H9 (cell line): Measurements from ENCODE around the gene TDRD3. TPM values are rescaled to one million over a fixed set of nuclear protein-coding genes. Genes with fewer than 3 reads are reported as not detected.

ENCODE experiments used
- DNase-seq: peaks from one replicate; pipeline ENCODE4 v3.0.0-alpha.2; 2017
- H2AFZ ChIP-seq: one replicate; pipeline ENCODE4 v1.6.1; 2013; ENCODE audit warnings: mild to moderate bottlenecking, low read length, control low read depth, moderate library complexity
- H2AK5ac ChIP-seq: 2 replicates; pipeline ENCODE4 v1.6.1; 2013; ENCODE audit warnings: low read length, control low read depth, mixed read lengths; ENCODE audit not compliant: insufficient read length
- H2BK120ac ChIP-seq: one replicate; pipeline ENCODE4 v1.6.1; 2013; ENCODE audit warnings: low read depth, mild to moderate bottlenecking, low read length, control low read depth, inconsistent platforms; ENCODE audit not compliant: poor library complexity, severe bottlenecking
- H2BK12ac ChIP-seq: 2 replicates; pipeline ENCODE4 v1.6.1; 2013; ENCODE audit warnings: low read length, control low read depth, mixed read lengths, low read depth; ENCODE audit not compliant: insufficient read length
- H2BK15ac ChIP-seq: 2 replicates; pipeline ENCODE4 v1.6.1; 2013; ENCODE audit warnings: low read depth, low read length, control low read depth
- H2BK20ac ChIP-seq: one replicate; pipeline ENCODE4 v1.6.1; 2013; ENCODE audit warnings: low read depth, mild to moderate bottlenecking, low read length, control low read depth, inconsistent platforms; ENCODE audit not compliant: poor library complexity, severe bottlenecking
- H2BK5ac ChIP-seq: 2 replicates; pipeline ENCODE4 v1.6.1; 2013; ENCODE audit warnings: low read length, control low read depth, mixed read lengths; ENCODE audit not compliant: insufficient read length
- H3K14ac ChIP-seq: 2 replicates; pipeline ENCODE4 v1.6.1; 2013; ENCODE audit warnings: low read length, control low read depth; ENCODE audit not compliant: insufficient read depth
- H3K18ac ChIP-seq: 2 replicates; pipeline ENCODE4 v1.6.1; 2013; ENCODE audit warnings: low read depth, mild to moderate bottlenecking, mixed read lengths, low read length, control low read depth; ENCODE audit not compliant: insufficient read length
- H3K23ac ChIP-seq: 2 replicates; pipeline ENCODE4 v1.6.1; 2013; ENCODE audit warnings: low read length, control low read depth, mixed read lengths, low read depth; ENCODE audit not compliant: insufficient read length
- H3K23me2 ChIP-seq: 2 replicates; pipeline ENCODE4 v1.6.1; 2013; ENCODE audit warnings: low read depth, mild to moderate bottlenecking, mixed read lengths, low read length, control low read depth; ENCODE audit not compliant: insufficient read length, poor library complexity, severe bottlenecking
- H3K27ac ChIP-seq: 2 replicates; pipeline ENCODE4 v1.5.1; 2013; ENCODE audit warnings: low read length, control low read depth, mixed read lengths, low read depth; ENCODE audit not compliant: insufficient read length
- H3K27me3 ChIP-seq: 2 replicates; pipeline ENCODE4 v1.6.1; 2013; ENCODE audit warnings: low read length, control low read depth, inconsistent platforms; ENCODE audit not compliant: insufficient read depth
- H3K4ac ChIP-seq: 2 replicates; pipeline ENCODE4 v1.6.1; 2013; ENCODE audit warnings: low read depth, mild to moderate bottlenecking, control low read depth, inconsistent platforms, low read length, moderate library complexity
- H3K4me1 ChIP-seq: 2 replicates; pipeline ENCODE4 v1.6.1; 2013; ENCODE audit warnings: low read length, control low read depth, inconsistent platforms; ENCODE audit not compliant: insufficient read depth
- H3K4me2 ChIP-seq: 2 replicates; pipeline ENCODE4 v1.6.1; 2013; ENCODE audit warnings: low read length, control low read depth, mixed read lengths; ENCODE audit not compliant: insufficient read length, insufficient read depth
- H3K56ac ChIP-seq: 2 replicates; pipeline ENCODE4 v1.6.1; 2013; ENCODE audit warnings: low read depth, mild to moderate bottlenecking, mixed read lengths, low read length, control low read depth; ENCODE audit not compliant: insufficient read length
- H3K79me1 ChIP-seq: 2 replicates; pipeline ENCODE4 v1.6.1; 2013; ENCODE audit warnings: low read depth, mild to moderate bottlenecking, moderate library complexity, low read length, control low read depth, inconsistent platforms; ENCODE audit not compliant: insufficient read depth, poor library complexity, severe bottlenecking
- H3K79me2 ChIP-seq: 2 replicates; pipeline ENCODE4 v1.6.1; 2013; ENCODE audit warnings: low read length, control low read depth, inconsistent platforms; ENCODE audit not compliant: insufficient read depth
- H3K9ac ChIP-seq: 2 replicates; pipeline ENCODE4 v1.6.1; 2013; ENCODE audit warnings: low read length, control low read depth, mixed read lengths; ENCODE audit not compliant: insufficient read length; ENCODE audit errors: extremely low read depth
- H3K9me3 ChIP-seq: one replicate; pipeline ENCODE4 v1.6.1; 2013; ENCODE audit warnings: low read depth, low read length, inconsistent platforms; ENCODE audit not compliant: control insufficient read depth
- H3T11ph ChIP-seq: one replicate; pipeline ENCODE4 v1.6.1; 2013; ENCODE audit warnings: mild to moderate bottlenecking, low read length, control low read depth, inconsistent platforms
- H4K20me1 ChIP-seq: one replicate; pipeline ENCODE4 v1.6.1; 2013; ENCODE audit not compliant: control insufficient read depth, insufficient read length, insufficient read depth
- H4K5ac ChIP-seq: 2 replicates; pipeline ENCODE4 v1.6.1; 2013; ENCODE audit warnings: low read depth, mild to moderate bottlenecking, mixed read lengths, low read length, control low read depth; ENCODE audit not compliant: insufficient read length
- H4K8ac ChIP-seq: replicated peaks from 2 replicates; pipeline ENCODE4 v1.6.1; 2013; ENCODE audit warnings: low read length, control low read depth, mixed read lengths, low read depth; ENCODE audit not compliant: insufficient read length
- H4K91ac ChIP-seq: 2 replicates; pipeline ENCODE4 v1.6.1; 2013; ENCODE audit warnings: low read depth, mild to moderate bottlenecking, moderate library complexity, mixed read lengths, low read length, control low read depth; ENCODE audit not compliant: insufficient read length
- H3K27ac Mint-ChIP-seq, 3 experiments: 2 replicates in 2 of 3; 3 replicates in 1 of 3; pipeline ENCODE4 v1.8.0; 2020 to 2021; ENCODE audit warnings: mixed read lengths in 3 of 3, mild to moderate bottlenecking in 1 of 3, moderate library complexity in 1 of 3
- H3K27me3 Mint-ChIP-seq: 2 replicates; pipeline ENCODE4 v1.8.0; 2021; ENCODE audit warnings: low read depth, mild to moderate bottlenecking, moderate library complexity, mixed read lengths
- H3K36me3 Mint-ChIP-seq, 3 experiments: 2 replicates in 2 of 3; 3 replicates in 1 of 3; pipeline ENCODE4 v1.8.0; 2020 to 2021; ENCODE audit warnings: low read depth in 3 of 3, mixed read lengths in 3 of 3; ENCODE audit not compliant: insufficient read depth in 1 of 3
- H3K4me1 Mint-ChIP-seq, 2 experiments: 2 replicates each; pipeline ENCODE4 v1.8.0; 2020; ENCODE audit warnings: mixed read lengths in 2 of 2
- H3K4me3 Mint-ChIP-seq, 2 experiments: 2 replicates in 1 of 2; 3 replicates in 1 of 2; pipeline ENCODE4 v1.8.0; 2020 to 2021; ENCODE audit warnings: mild to moderate bottlenecking in 2 of 2, mixed read lengths in 2 of 2, moderate library complexity in 1 of 2
- H3K9me3 Mint-ChIP-seq, 2 experiments: 2 replicates in 1 of 2; 3 replicates in 1 of 2; pipeline ENCODE4 v1.8.0; 2020; ENCODE audit warnings: mild to moderate bottlenecking in 2 of 2, mixed read lengths in 2 of 2, moderate library complexity in 1 of 2
- total RNA-seq: library from RNA; stranded (reverse); gene quantifications from 2 replicates; pipeline ENCODE4 v1.2.1, GENCODE V29; 2021
- TF ChIP-seq, protein P1 (sequence below): fragments of 200-600 bp; sonication (generic); conservative IDR thresholded peaks from 3 replicates; pipeline ENCODE4 v1.8.0; 2021; ENCODE audit warnings: antibody characterized with exemption, mild to moderate bottlenecking

Gene TDRD3
- total RNA-seq, 1 experiment from 2014 or later = 16.1 TPM

DNA sequence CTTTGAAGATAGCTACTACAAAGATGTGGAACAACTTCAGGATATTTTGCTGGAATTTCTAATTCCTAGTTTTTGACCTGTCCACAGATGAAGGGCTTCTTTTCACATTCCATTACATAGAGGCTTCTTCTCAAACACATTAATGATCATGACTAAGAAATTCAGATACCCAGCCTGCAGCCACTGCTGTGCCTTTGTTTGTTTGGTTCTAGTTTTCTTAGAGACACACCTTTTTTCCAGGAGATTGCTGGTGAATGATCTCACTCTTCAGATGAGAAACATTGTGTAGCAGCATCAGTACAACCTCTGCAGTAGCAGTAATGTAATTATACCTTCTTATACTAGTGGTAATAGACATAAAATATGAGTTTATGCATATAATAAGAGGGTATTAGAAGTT is 5.0 kb downstream of the TDRD3 start:
- no peaks in the 10 kb centered on the region for H3K27me3 Mint-ChIP-seq
- no peak for DNase-seq

More for the DNA sequence above, 5.0 kb downstream of the TDRD3 start:
- Histone ChIP-seq H2AK5ac (no peak overlapping the region), H3K23ac (no peak overlapping the region), H4K91ac (no peak overlapping the region), H3K14ac (no peak overlapping the region), H2BK5ac (no peak overlapping the region), H3K4me2 (no peak overlapping the region), H3K4ac (no peak overlapping the region), H3K27me3 (no peaks in the 10 kb centered on the region), H4K20me1 (no peaks in the 10 kb centered on the region), H3K79me1 (peaks cover 2% of the 10 kb centered on the region), H3K9ac (no peak overlapping the region), H2BK20ac (no peak overlapping the region), H2BK12ac (no peak overlapping the region), H3K23me2 (peaks cover 5% of the 10 kb centered on the region), H4K5ac (no peak overlapping the region), H3T11ph (no peak overlapping the region), H3K18ac (no peak overlapping the region), H3K79me2 (peaks cover 5% of the 10 kb centered on the region; the same call in 1 of the 2 replicates), H3K27ac (no peak overlapping the region), H2BK15ac (no peak overlapping the region), H3K4me1 (0 out of 2 replicates have a peak, but pooled peaks cover 4% of the 10 kb centered on the region), H3K56ac (no peak overlapping the region), H3K9me3 (no peaks in the 10 kb centered on the region), H2AFZ (no peak overlapping the region), H2BK120ac (no peak overlapping the region), H4K8ac (no peak overlapping the region)
- Mint-ChIP-seq H3K4me1 (peaks cover 31 to 40% of the 10 kb centered on the region in 2 experiments), H3K9me3 (peaks cover 0 to 7% of the 10 kb centered on the region in 2 experiments; a peak in 4 of 5 replicates), H3K36me3 (peaks cover 2 to 8% (median 5%) of the 10 kb centered on the region in 3 experiments; a peak in 5 of 7 replicates), H3K27ac (no peak overlapping the region), H3K4me3 (no peak overlapping the region)
- TF ChIP-seq, protein P1, sequence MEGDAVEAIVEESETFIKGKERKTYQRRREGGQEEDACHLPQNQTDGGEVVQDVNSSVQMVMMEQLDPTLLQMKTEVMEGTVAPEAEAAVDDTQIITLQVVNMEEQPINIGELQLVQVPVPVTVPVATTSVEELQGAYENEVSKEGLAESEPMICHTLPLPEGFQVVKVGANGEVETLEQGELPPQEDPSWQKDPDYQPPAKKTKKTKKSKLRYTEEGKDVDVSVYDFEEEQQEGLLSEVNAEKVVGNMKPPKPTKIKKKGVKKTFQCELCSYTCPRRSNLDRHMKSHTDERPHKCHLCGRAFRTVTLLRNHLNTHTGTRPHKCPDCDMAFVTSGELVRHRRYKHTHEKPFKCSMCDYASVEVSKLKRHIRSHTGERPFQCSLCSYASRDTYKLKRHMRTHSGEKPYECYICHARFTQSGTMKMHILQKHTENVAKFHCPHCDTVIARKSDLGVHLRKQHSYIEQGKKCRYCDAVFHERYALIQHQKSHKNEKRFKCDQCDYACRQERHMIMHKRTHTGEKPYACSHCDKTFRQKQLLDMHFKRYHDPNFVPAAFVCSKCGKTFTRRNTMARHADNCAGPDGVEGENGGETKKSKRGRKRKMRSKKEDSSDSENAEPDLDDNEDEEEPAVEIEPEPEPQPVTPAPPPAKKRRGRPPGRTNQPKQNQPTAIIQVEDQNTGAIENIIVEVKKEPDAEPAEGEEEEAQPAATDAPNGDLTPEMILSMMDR = no peak
